ENCODE results near the gene TSHZ2. TPM values are rescaled to one million over a fixed set of nuclear protein-coding genes. Genes with fewer than 3 reads are reported as not detected.

Gene TSHZ2, protein sequence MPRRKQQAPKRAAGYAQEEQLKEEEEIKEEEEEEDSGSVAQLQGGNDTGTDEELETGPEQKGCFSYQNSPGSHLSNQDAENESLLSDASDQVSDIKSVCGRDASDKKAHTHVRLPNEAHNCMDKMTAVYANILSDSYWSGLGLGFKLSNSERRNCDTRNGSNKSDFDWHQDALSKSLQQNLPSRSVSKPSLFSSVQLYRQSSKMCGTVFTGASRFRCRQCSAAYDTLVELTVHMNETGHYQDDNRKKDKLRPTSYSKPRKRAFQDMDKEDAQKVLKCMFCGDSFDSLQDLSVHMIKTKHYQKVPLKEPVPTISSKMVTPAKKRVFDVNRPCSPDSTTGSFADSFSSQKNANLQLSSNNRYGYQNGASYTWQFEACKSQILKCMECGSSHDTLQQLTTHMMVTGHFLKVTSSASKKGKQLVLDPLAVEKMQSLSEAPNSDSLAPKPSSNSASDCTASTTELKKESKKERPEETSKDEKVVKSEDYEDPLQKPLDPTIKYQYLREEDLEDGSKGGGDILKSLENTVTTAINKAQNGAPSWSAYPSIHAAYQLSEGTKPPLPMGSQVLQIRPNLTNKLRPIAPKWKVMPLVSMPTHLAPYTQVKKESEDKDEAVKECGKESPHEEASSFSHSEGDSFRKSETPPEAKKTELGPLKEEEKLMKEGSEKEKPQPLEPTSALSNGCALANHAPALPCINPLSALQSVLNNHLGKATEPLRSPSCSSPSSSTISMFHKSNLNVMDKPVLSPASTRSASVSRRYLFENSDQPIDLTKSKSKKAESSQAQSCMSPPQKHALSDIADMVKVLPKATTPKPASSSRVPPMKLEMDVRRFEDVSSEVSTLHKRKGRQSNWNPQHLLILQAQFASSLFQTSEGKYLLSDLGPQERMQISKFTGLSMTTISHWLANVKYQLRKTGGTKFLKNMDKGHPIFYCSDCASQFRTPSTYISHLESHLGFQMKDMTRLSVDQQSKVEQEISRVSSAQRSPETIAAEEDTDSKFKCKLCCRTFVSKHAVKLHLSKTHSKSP (N-terminal part only)
- 14.2 TPM for polyA plus RNA-seq (ENCODE audit: insufficient read length)
- long read RNA-seq, donor 1, transcript TSHZ2-205 (1 exons, 670 nt) = major isoform, 11 of 11 reads
- long read RNA-seq, donor 1, partial matches to known transcripts = 0 of 11 reads
- long read RNA-seq, donor 1, other reads (novel, unspliced or antisense) = 0 of 11 reads
- long read RNA-seq, donor 2, transcript TSHZ2-205 (1 exons, 670 nt) = major isoform, 5 of 5 reads
- long read RNA-seq, donor 2, partial matches to known transcripts = 0 of 5 reads
- long read RNA-seq, donor 2, other reads (novel, unspliced or antisense) = 0 of 5 reads
- long read RNA-seq, donor 3, partial matches to known transcripts = 0 of 4 reads
- long read RNA-seq, donor 3, other reads (novel, unspliced or antisense) = 0 of 4 reads
- long read RNA-seq, donor 4, partial matches to known transcripts = 0 of 1 reads
- long read RNA-seq, donor 4, other reads (novel, unspliced or antisense) = 0 of 1 reads
- long read RNA-seq, donor 5, transcript TSHZ2-205 (1 exons, 670 nt) = major isoform, 6 of 6 reads
- long read RNA-seq, donor 5, partial matches to known transcripts = 0 of 6 reads
- long read RNA-seq, donor 5, other reads (novel, unspliced or antisense) = 0 of 6 reads
- long read RNA-seq, donor 6, partial matches to known transcripts = 8 of 11 reads
- long read RNA-seq, donor 6, other reads (novel, unspliced or antisense) = 0 of 11 reads
- long read RNA-seq, donor 7, partial matches to known transcripts = 0 of 4 reads
- long read RNA-seq, donor 7, other reads (novel, unspliced or antisense) = 0 of 4 reads
- long read RNA-seq, donor 8, partial matches to known transcripts = 5 of 8 reads
- long read RNA-seq, donor 8, other reads (novel, unspliced or antisense) = 0 of 8 reads

DNA sequence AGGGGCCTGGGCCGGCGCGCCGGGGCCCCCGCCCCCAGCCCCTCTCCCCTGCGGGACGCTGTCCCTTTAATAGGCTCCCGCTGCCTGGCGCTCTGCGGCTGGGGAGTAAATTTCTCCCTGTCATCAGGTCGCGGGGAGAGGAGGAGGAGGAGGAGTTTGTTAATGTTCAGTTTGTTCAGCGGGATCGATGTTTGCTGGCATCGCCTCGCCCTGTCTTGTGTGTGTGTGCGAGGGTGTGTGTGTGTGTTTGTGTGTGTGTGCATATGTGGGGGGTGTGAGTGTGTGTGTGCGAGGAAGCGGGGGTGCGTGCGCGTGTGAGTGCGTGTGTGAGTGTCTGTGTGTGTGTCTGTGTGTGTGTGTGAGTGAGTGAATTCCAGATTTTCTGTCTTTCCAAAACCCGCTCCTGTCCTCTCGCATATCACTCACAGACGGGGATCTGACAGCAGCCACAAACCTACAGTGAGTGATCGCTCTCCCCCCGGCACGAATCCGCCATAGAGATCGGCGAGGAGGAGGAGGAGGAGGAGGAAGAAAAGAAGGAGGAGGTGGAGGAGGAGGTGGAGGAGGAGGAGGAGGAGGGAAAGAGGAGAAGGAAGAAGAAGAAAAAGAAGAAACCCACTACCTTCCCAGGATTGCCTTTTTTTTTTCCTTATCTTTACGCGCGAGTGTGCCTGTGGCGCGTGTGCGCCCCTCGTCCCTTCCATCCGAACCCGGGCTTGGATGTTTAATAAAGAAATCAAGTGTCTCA is at the start of gene TSHZ2:
Gene TSHZ2 (plus strand): TSS at position 169 of the 748 bp plus-strand sequence. CDS start 936 bp downstream, outside the sequence.
- DNase-seq = peak; percentile 72

- no peak for DNase-seq
Measured at GRCh38 chr20:52922436-52922835, 49.7 kb upstream of the TSHZ2 start.

DNA sequence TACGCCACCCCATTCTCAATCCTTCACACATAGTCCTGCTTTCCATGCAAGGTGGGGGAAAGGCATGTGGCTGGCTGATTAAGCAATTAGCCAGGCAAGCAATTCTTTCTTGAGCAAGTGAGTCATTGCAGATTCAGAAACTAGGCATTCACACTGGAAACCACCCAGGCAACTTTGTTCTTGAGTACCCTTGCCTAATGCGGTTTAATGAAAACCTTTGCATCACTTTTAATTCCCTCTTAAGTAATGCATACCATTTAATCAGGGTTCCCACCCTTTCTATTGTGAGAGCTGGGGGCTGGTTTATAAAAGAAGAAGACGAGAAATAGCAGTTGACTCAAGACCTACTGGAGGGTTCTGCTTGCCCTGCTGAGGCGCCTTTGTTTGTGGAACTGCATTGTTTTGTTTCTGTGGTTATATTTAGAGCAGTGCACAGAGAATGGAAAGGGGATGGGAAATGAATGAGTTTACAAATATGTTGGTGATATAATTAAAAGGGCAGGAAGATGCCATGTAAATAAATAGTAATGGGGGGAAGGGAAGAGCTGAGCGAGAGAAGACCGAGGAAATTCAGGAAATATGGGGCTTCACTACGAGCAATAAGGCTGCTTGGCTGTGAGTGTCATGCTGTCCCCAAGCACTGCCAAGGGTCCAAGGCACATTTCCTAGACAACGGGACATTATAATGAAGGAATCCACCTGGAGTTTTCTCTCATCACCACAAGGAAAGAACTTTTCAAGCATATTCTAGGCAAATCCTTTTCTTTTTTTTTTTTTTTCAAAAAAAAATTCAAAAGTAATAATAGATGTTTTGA is 48.8 kb upstream of the TSHZ2 start:
- no peak for DNase-seq

DNA sequence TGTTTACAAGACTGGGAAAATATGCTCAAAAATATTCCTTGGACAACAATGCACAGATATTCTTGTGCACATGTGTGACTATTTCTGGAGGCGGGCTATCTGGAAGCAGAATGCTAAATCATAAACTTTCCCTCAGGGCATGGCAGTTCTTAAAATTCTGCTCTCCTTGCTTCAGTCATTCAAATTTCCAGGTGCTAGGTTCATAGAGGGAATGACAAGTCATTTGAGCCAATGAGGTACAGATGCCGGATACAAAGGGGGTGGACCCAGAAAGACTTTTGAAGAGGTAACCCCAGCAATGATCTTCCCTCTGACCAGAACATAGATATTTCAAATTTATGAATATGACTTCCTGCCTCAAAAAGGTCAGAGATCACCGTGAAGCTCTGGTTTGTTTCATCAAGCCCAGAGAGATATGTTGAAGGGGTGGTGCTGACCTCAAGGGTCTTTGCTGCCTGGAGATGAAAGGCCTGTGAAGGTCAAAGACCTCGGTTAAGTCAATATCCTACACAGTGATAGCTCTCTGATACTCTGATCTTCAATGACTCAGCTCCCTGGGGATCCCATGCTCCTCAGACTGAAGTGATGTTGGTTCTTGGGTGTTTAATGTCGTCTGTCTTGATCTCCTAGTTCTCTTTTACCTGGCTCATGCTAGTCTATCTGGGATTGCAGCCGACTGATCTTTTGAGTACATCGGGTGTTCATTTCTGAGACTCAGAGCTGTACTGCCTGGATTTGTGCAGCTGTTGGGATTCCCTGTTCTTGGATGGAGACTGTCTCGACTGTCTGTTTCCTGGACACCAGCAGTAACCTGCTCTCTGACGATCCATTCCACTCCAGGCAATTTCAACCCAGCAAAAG is 47.5 kb upstream of the TSHZ2 start:
- DNase-seq = no peak

DNA sequence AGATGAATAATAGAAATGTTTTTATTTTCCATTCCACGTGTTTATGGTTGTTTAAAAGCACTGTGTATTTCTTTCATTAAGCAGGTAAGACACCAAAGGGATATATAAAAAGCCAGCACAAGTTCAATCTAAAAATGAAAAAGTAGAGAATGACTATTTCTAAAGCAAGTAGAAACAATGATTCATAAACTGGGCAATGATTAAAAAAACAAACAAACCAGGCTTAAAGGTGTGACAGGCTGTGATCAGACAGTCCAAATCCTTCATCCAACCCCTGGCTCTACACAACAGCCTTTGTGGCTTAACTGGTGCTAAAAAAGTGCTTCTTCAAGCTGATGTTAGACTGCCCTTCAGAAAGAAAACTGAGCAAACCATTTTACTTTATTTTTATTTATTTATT is 45.7 kb upstream of the TSHZ2 start:
- DNase-seq = no peak

DNA sequence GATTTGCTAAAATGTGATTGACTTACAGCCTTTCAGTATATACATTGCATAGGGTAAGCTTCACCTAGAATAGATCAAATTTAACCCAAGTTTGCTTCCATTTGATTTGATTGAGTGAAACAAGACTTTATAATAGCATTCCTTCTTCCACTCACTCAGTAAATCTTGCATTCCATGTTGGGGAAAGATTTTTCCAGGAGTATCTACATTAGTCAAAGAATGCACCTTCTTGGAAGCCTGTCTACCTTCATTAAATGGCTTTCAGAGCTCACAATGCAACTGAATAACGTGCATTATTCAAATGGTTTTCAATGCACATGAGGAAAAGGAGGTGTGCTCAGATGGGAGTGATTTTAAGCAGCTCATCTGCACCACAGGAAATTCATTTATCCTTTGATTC is 38.3 kb upstream of the TSHZ2 start:
- DNase-seq = no peak

GRCh38 chr20:52936351-52937340 is 35.5 kb upstream of the TSHZ2 start:
- DNase-seq = no peak

GRCh38 chr20:52937591-52938100 is 34.5 kb upstream of the TSHZ2 start:
- no peak for DNase-seq

DNA sequence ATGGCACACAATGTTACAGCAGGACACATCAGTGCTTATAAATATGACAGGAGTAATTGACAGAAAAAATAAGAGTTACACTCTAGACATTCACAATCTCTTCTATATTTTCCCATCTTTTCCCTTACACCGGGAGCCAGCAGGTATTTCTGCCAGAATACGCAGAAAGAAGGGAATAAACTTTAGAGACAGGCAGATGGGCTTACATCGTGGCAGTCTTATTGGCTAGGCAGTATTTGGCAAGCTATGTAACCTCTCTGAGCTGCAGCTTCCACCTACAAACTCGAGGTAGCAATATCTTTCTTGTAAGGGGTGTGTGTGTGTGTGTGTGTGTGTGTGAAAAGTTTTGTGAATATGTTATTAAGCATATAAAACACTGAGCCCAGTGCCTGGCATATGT is 33.0 kb upstream of the TSHZ2 start:
- no peak for DNase-seq

DNA sequence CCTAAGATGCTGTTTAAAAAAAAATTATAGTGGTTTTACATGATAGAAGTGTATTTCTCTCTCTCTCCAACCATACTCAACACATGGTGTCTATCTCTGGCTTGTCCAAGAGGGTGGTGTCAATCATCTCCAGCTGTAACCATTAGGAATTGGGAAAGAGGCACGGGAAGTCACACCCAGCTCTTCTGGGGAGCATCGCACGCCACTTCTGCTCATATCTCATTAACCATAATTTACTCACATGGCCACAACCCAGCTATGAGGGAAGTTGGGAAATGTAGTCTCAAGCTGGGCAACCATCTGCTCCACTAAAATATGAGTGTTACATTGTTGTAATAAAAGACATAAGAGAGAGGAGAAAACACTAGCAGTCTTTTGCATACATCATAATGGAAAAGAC is 30.4 kb upstream of the TSHZ2 start:
- DNase-seq = no peak

GRCh38 chr20:52943185-52943841 is 28.8 kb upstream of the TSHZ2 start:
- DNase-seq = no peak

DNA sequence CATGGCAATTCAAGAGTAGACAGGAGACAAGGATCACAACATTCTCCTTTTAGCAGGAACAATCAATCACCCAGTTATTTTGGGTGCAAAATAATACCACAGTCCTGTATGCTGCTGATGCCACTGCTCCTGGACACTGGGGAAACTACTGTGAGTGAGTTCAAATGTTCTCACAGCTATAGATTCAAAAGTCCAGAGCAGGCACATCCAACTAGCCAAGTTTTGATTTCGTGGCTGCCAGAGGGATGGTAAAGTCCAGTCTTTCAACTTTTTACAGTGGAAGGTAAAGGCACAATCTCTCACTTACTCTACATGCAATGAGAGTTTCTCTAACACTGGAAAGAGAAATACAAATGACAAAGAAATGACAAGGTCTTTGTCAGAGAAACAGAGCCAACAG is 26.9 kb upstream of the TSHZ2 start:
- DNase-seq = no peak

DNA sequence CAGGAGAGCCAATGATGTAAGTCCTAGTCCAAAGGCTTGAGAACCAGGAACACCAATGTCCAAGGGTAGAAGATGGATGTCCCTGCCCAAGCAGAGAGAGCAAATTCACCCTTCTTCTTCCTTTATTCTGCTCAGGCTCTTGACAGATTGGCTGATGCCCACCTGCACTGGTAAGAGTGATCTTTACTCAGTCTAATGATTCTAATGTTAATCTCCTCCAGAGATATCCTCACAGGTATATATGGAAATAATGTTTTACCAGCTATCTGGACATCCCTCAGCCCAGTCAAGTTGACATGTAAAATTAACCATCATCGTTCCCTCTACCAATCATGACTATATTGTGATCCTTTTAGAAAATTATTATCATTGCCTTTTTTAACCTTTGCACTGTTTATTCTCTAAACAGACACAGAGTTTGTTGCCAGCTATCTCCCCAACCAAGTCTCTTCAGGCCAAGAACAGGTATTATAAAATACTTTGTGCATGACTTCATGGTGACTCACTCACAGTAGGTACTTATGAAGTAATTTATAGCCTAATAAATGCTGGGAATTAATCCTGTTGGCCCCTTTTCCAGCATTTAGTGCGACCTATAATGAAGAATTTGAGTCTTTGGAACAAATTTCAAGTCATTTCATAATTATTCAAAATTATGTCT is 26.2 kb upstream of the TSHZ2 start:
- DNase-seq = no peak

DNA sequence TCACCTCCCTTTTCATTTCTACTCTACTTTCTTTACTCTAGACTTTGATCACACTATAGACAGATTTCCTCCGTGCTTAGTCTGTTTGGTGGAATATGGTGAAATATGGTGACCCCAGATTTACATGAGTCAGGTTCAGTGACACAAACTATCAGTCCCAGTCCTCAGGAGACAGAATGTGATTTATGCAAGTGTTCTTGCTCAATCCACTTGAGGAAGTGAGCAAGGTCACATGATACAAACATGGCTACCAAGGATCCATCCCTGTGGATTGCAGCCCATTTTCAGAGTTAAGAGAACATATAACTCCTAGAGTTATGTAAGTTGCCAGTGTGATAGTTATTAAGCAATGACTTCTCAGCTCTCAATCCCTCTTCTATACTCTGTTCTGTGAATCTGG is 23.7 kb upstream of the TSHZ2 start:
- DNase-seq = no peak

- no peak for DNase-seq
Measured at GRCh38 chr20:52953020-52953419, 19.1 kb upstream of the TSHZ2 start.

DNA sequence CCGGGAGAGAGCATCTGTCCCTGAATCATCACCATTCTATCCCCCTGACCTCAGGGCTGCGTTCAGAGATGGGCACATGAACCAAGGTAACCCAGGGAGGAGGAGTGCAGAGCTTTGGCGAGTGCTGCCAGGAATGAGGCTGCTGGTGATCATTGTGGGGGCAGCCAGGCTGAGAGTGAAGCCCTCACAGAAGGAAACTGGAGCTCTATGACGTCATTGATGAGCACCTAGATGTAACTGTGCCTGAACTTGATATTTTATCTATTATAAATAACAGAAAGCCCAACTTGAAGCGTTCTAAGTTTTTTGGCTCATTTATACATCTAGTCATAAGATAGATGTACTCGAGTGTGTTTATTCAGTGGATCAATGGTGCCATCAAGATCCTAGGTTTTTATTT is 17.3 kb upstream of the TSHZ2 start:
- DNase-seq = no peak
